OCI-LY7 (cell line): ENCODE measurements around the gene ALPL. TPM values are rescaled to one million over a fixed set of nuclear protein-coding genes. Genes with fewer than 3 reads are reported as not detected.

ENCODE experiments used
- BruUV-seq: library from RNA; stranded (reverse); fragments of 400-500 nt; replicated peaks from 2 replicates; lab custom pipeline; 2021; lab: Mats Ljungman, UMichigan
- CTCF ChIA-PET: fragments of 300-600 bp; sonication (Branson Sonifier 250); formaldehyde crosslinking; loops from one replicate; lab custom pipeline; 2022; ENCODE audit warnings: antibody characterized with exemption; ENCODE audit not compliant: unreplicated experiment; lab: Charles Lee
- POLR2A ChIA-PET: fragments of 300-600 bp; sonication (Branson Sonifier 250); formaldehyde crosslinking; loops from one replicate; lab custom pipeline; 2022; ENCODE audit warnings: antibody characterized with exemption; lab: Charles Lee
- DNase-seq: peaks from one replicate; pipeline ENCODE4 v3.0.0-alpha.2; 2015; ENCODE audit warnings: low spot score
- H2AFZ ChIP-seq: fragments of 200-600 bp; sonication (generic), shearing (Covaris generic); 2 replicates; pipeline ENCODE4 v1.6.1; 2014; ENCODE audit warnings: mild to moderate bottlenecking, antibody characterized with exemption, low read length, moderate library complexity
- H3K27ac ChIP-seq: fragments of 200-600 bp; sonication (generic); 2 replicates; pipeline ENCODE4 v1.5.1; 2014; ENCODE audit warnings: mixed run types, low read depth, mild to moderate bottlenecking, moderate library complexity, low read length, inconsistent platforms; ENCODE audit not compliant: poor library complexity, severe bottlenecking
- H3K36me3 ChIP-seq: fragments of 200-600 bp; sonication (generic); 2 replicates; pipeline ENCODE4 v1.6.1; 2014; ENCODE audit warnings: mild to moderate bottlenecking, antibody characterized with exemption, low read length, moderate library complexity, mixed read lengths; ENCODE audit not compliant: insufficient read depth
- H3K4me1 ChIP-seq: fragments of 200-600 bp; sonication (generic); 2 replicates; pipeline ENCODE4 v1.5.1; 2014; ENCODE audit warnings: mild to moderate bottlenecking, low read length; ENCODE audit not compliant: insufficient read depth, poor library complexity, severe bottlenecking
- H3K4me2 ChIP-seq: fragments of 200-600 bp; sonication (generic); 2 replicates; pipeline ENCODE4 v1.6.1; 2014; ENCODE audit warnings: mild to moderate bottlenecking, low read length
- H3K4me3 ChIP-seq: fragments of 200-600 bp; sonication (generic); 2 replicates; pipeline ENCODE4 v1.5.1; 2014; ENCODE audit warnings: mild to moderate bottlenecking, low read depth, low read length; ENCODE audit not compliant: poor library complexity, severe bottlenecking
- H3K79me2 ChIP-seq: fragments of 200-600 bp; sonication (generic); 2 replicates; pipeline ENCODE4 v1.6.1; 2016; ENCODE audit warnings: low read depth, mild to moderate bottlenecking, low read length, moderate library complexity, mixed read lengths; ENCODE audit not compliant: insufficient read depth
- H3K9me2 ChIP-seq: fragments of 200-600 bp; sonication (generic); 2 replicates; pipeline ENCODE4 v1.6.1; 2016; ENCODE audit warnings: mild to moderate bottlenecking, low read length, mixed read lengths; ENCODE audit not compliant: insufficient read depth
- H3K9me3 ChIP-seq: fragments of 200-600 bp; sonication (generic); 2 replicates; pipeline ENCODE4 v1.6.1; 2014; ENCODE audit warnings: mild to moderate bottlenecking, mixed run types, low read length, mixed read lengths
- H4K20me1 ChIP-seq: fragments of 200-600 bp; sonication (generic); 2 replicates; pipeline ENCODE4 v1.6.1; 2014; ENCODE audit warnings: mild to moderate bottlenecking, antibody characterized with exemption, low read length, moderate library complexity, mixed read lengths; ENCODE audit not compliant: insufficient read depth
- CTCF ChIP-seq: fragments of 200-600 bp; sonication (generic); conservative IDR thresholded peaks from 2 replicates; pipeline ENCODE4 v1.5.1; 2014; ENCODE audit warnings: mild to moderate bottlenecking, antibody characterized with exemption, low read length, moderate library complexity, mixed read lengths
- EZH2phosphoT487 ChIP-seq: fragments of 200-600 bp; sonication (generic); IDR thresholded peaks from 2 replicates; pipeline ENCODE4 v1.6.1; 2018; ENCODE audit warnings: low read depth, borderline replicate concordance, mild to moderate bottlenecking, mixed run types, antibody characterized with exemption, low read length, moderate library complexity, mixed read lengths
- intact Hi-C: fragments of 100-400 bp; cut with micrococcal nuclease; formaldehyde crosslinking; loops from one replicate; pipeline ENCODE4 v1.10.0; 2022; ENCODE audit not compliant: unreplicated experiment
- total RNA-seq, 2 experiments: library from RNA; depleted of rRNA in 1 of 2; stranded (reverse); fragments of >200 nt in 1 of 2; shearing (Covaris generic) in 1 of 2; gene quantifications; 2 replicates each; pipeline ENCODE4 v1.2.3, GENCODE V29; 2014 to 2022

ALPL gene
- total RNA-seq, 2 experiments from 2014 or later, result not detected

- intact Hi-C loops, result no loop called here
- Histone ChIP-seq H3K9me2 (no peaks in the 10 kb centered on the region), H3K79me2 (no peaks in the 10 kb centered on the region), H3K4me1 (no peaks in the 10 kb centered on the region), H3K9me3 (no peaks in the 10 kb centered on the region), H3K27ac (no peak overlapping the region), H3K4me3 (no peak overlapping the region), H3K4me2 (no peak overlapping the region), H4K20me1 (no peaks in the 10 kb centered on the region), H3K36me3 (no peaks in the 10 kb centered on the region), H2AFZ (no peak overlapping the region)
- TF ChIP-seq CTCF (no peak), EZH2phosphoT487 (no peak)
- ChIA-PET CTCF (no interaction called here), POLR2A (no interaction called here)
- no TSS peak for BruUV-seq
- no peak for DNase-seq
Observed at GRCh38 chr1:21568809-21569385, 59.7 kb downstream of the ALPL start.

GRCh38 chr1:21569820-21570527, 60.8 kb downstream of the ALPL start:
- CTCF ChIA-PET, result no interaction called here
- intact Hi-C loops, result loop anchor here (10.0 kb wide), 3 partner anchors 65 to 335 kb away; partner anchors contain the start of gene ALPL

More at GRCh38 chr1:21569820-21570527, 60.8 kb downstream of the ALPL start:
- no peak overlapping the region for H3K4me2 ChIP-seq
- POLR2A ChIA-PET, result no interaction called here
- H3K9me3 ChIP-seq, result no peaks in the 10 kb centered on the region
- H3K4me3 ChIP-seq, result no peak overlapping the region
- no TSS peak for BruUV-seq
- H2AFZ ChIP-seq, result no peak overlapping the region
- no peaks in the 10 kb centered on the region for H3K36me3 ChIP-seq
- DNase-seq, result no peak
- no peak overlapping the region for H3K27ac ChIP-seq
- no peaks in the 10 kb centered on the region for H3K79me2 ChIP-seq
- H4K20me1 ChIP-seq, result no peaks in the 10 kb centered on the region
- no peak for TF ChIP-seq EZH2phosphoT487
- no peak for TF ChIP-seq CTCF
- H3K4me1 ChIP-seq, result no peaks in the 10 kb centered on the region
- H3K9me2 ChIP-seq, result no peaks in the 10 kb centered on the region
